ENCODE measurements around the gene FBF1.
"Not testable (repeated sequence)": the region's sequence is repeated elsewhere in the genome, so short reads cannot be mapped to it uniquely, and the experiment has no call there.

FBF1 gene

GRCh38 chr17:75894049-75894733, 46.7 kb downstream of the FBF1 start:
- DNase-seq = no peak

GRCh38 chr17:75893305-75894048, 47.4 kb downstream of the FBF1 start:
- DNase-seq = no peak

GRCh38 chr17:75892556-75893224, 48.2 kb downstream of the FBF1 start:
- DNase-seq = no peak

- no peak for DNase-seq
Observed at GRCh38 chr17:75891605-75892555, 49.0 kb downstream of the FBF1 start.

GRCh38 chr17:75891022-75891604, 49.7 kb downstream of the FBF1 start:
- no peak for DNase-seq

GRCh38 chr17:75889454-75889853, 51.4 kb downstream of the FBF1 start:
- no peak for DNase-seq

GRCh38 chr17:75888484-75888883, 52.4 kb downstream of the FBF1 start:
- DNase-seq = no peak

- not testable (repeated sequence) for DNase-seq
Observed at GRCh38 chr17:75885860-75886259, 55.0 kb downstream of the FBF1 start.

GRCh38 chr17:75885431-75885830, 55.4 kb downstream of the FBF1 start:
- DNase-seq = no peak

GRCh38 chr17:75881678-75882454, 59.0 kb downstream of the FBF1 start:
- no peak for DNase-seq

- DNase-seq = no peak
Observed at GRCh38 chr17:75880266-75880665, 60.6 kb downstream of the FBF1 start.

GRCh38 chr17:75878174-75878998, 62.5 kb downstream of the FBF1 start, which contains the start of gene TRIM47:
Gene TRIM47 (minus strand): TSS chr17:75878581. CDS start chr17:75878548, 33 bp downstream.
- DNase-seq = peak; percentile 85

- DNase-seq = peak; percentile 80
Observed at GRCh38 chr17:75877752-75878173, 63.1 kb downstream of the FBF1 start.

- DNase-seq = peak; percentile 98
Observed at GRCh38 chr17:75876938-75877751, 63.7 kb downstream of the FBF1 start.

- DNase-seq = peak; percentile 43
Observed at GRCh38 chr17:75876190-75876937, 64.5 kb downstream of the FBF1 start.

- DNase-seq = peak; percentile 65
Observed at GRCh38 chr17:75875940-75876189, 65.0 kb downstream of the FBF1 start.

GRCh38 chr17:75875182-75875939, 65.5 kb downstream of the FBF1 start:
- no peak for DNase-seq

Measured in right hindlimb (tissue), 1 donor.